ENCODE results near the gene ZNF135. TPM values are rescaled to one million over a fixed set of nuclear protein-coding genes. Genes with fewer than 3 reads are reported as not detected.

ZNF135 gene
- total RNA-seq, 2 donors from 2014 or later: 0.58 to 0.82 TPM

- H3K9me3 Mint-ChIP-seq: peaks cover 25 to 42% of the 10 kb centered on the region in 2 donors
- no peak for DNase-seq (ENCODE audit: low spot score in 2 of 2)
- peaks cover 48 to 67% of the 10 kb centered on the region in 2 donors for H3K36me3 Mint-ChIP-seq
- ATAC-seq: no peak
- no peak overlapping the region for H3K27ac Mint-ChIP-seq
Observed at GRCh38 chr19:58042495-58043340, 16.4 kb upstream of the ZNF135 start.

- Mint-ChIP-seq H3K36me3 (peaks cover 43 to 65% of the 10 kb centered on the region in 2 donors), H3K27ac (no peak overlapping the region), H3K9me3 (peaks cover 26 to 39% of the 10 kb centered on the region in 2 donors)
- DNase-seq (ENCODE audit: low spot score in 2 of 2): no peak
- no peak for ATAC-seq
Observed at GRCh38 chr19:58044391-58044790, 14.7 kb upstream of the ZNF135 start.

- H3K9me3 Mint-ChIP-seq: peaks cover 27 to 41% of the 10 kb centered on the region in 2 donors
- ATAC-seq (no peak), DNase-seq (ENCODE audit: low spot score in 2 of 2) (no peak)
- no peak overlapping the region for H3K27ac Mint-ChIP-seq
- H3K36me3 Mint-ChIP-seq: peaks cover 45 to 69% of the 10 kb centered on the region in 2 donors
Observed at GRCh38 chr19:58044886-58045285, 14.2 kb upstream of the ZNF135 start.

GRCh38 chr19:58045411-58046050 lies 13.6 kb upstream of the ZNF135 start:
- Mint-ChIP-seq H3K9me3 (peaks cover 26 to 39% of the 10 kb centered on the region in 2 donors), H3K27ac (no peak overlapping the region), H3K36me3 (peaks cover 39 to 65% of the 10 kb centered on the region in 2 donors)
- ATAC-seq: no peak
- no peak for DNase-seq (ENCODE audit: low spot score in 2 of 2)

GRCh38 chr19:58046856-58047255 lies 12.2 kb upstream of the ZNF135 start:
- H3K27ac Mint-ChIP-seq: no peak overlapping the region
- peaks cover 40 to 61% of the 10 kb centered on the region in 2 donors for H3K36me3 Mint-ChIP-seq

GRCh38 chr19:58047672-58048071 lies 11.4 kb upstream of the ZNF135 start:
- no peak overlapping the region for H3K27ac Mint-ChIP-seq
- H3K36me3 Mint-ChIP-seq: peaks cover 39 to 68% of the 10 kb centered on the region in 2 donors
- ATAC-seq: no peak
- peaks cover 24 to 50% of the 10 kb centered on the region in 2 donors for H3K9me3 Mint-ChIP-seq
- no peak for DNase-seq (ENCODE audit: low spot score in 2 of 2)

More at GRCh38 chr19:58046856-58047255, 12.2 kb upstream of the ZNF135 start:
- peaks cover 26 to 49% of the 10 kb centered on the region in 2 donors for H3K9me3 Mint-ChIP-seq
- DNase-seq (ENCODE audit: low spot score in 2 of 2) (no peak), ATAC-seq (no peak)

- Mint-ChIP-seq H3K27ac (no peak overlapping the region), H3K36me3 (peaks cover 50 to 63% of the 10 kb centered on the region in 2 donors), H3K9me3 (peaks cover 30 to 35% of the 10 kb centered on the region in 2 donors)
- ATAC-seq (no peak), DNase-seq (ENCODE audit: low spot score in 2 of 2) (no peak)
Observed at GRCh38 chr19:58052256-58052655, 6.8 kb upstream of the ZNF135 start.

- peaks cover 52 to 60% of the 10 kb centered on the region in 2 donors for H3K36me3 Mint-ChIP-seq
- no peak overlapping the region for H3K27ac Mint-ChIP-seq
- ATAC-seq (no peak), DNase-seq (ENCODE audit: low spot score in 2 of 2) (no peak)
- H3K9me3 Mint-ChIP-seq: peaks cover 33 to 37% of the 10 kb centered on the region in 2 donors
Observed at GRCh38 chr19:58053480-58054156, 5.5 kb upstream of the ZNF135 start.

GRCh38 chr19:58054901-58055874 lies 3.9 kb upstream of the ZNF135 start:
- peaks cover 30 to 33% of the 10 kb centered on the region in 2 donors for H3K9me3 Mint-ChIP-seq
- peaks cover 51 to 53% of the 10 kb centered on the region in 2 donors for H3K36me3 Mint-ChIP-seq
- H3K27ac Mint-ChIP-seq: no peak overlapping the region
- no peak for DNase-seq (ENCODE audit: low spot score in 2 of 2)
- ATAC-seq: no peak

- ATAC-seq: no peak
- peaks cover 47 to 54% of the 10 kb centered on the region in 2 donors for H3K36me3 Mint-ChIP-seq
- H3K9me3 Mint-ChIP-seq: peaks cover 26 to 28% of the 10 kb centered on the region in 2 donors
Observed at GRCh38 chr19:58056261-58056660, 2.8 kb upstream of the ZNF135 start.

GRCh38 chr19:58056861-58057260 lies 2.2 kb upstream of the ZNF135 start:
- Mint-ChIP-seq H3K27ac (no peak overlapping the region), H3K36me3 (peaks cover 45 to 55% of the 10 kb centered on the region in 2 donors), H3K9me3 (peaks cover 22 to 23% of the 10 kb centered on the region in 2 donors)
- DNase-seq (ENCODE audit: low spot score in 2 of 2) (no peak), ATAC-seq (no peak)

More at GRCh38 chr19:58056261-58056660, 2.8 kb upstream of the ZNF135 start:
- no peak overlapping the region for H3K27ac Mint-ChIP-seq
- no peak for DNase-seq (ENCODE audit: low spot score in 2 of 2)

- DNase-seq (ENCODE audit: low spot score in 2 of 2): no peak
- peak overlapping the region in 1 of 2 donors; percentile 65 for H3K27ac Mint-ChIP-seq
- H3K9me3 Mint-ChIP-seq: peaks cover 23 to 28% of the 10 kb centered on the region in 2 donors
Observed at GRCh38 chr19:58058467-58058866, 615 bp upstream of the ZNF135 start.

GRCh38 chr19:58059671-58060078 lies 593 bp downstream of the ZNF135 start:
- DNase-seq (ENCODE audit: low spot score in 2 of 2): no peak
- H3K27ac Mint-ChIP-seq: peak overlapping the region in 1 of 2 donors; percentile 65
- peaks cover 56 to 61% of the 10 kb centered on the region in 2 donors for H3K36me3 Mint-ChIP-seq
- peaks cover 27 to 28% of the 10 kb centered on the region in 2 donors for H3K9me3 Mint-ChIP-seq
- no peak for ATAC-seq

More at GRCh38 chr19:58058467-58058866, 615 bp upstream of the ZNF135 start:
- peaks cover 52 to 57% of the 10 kb centered on the region in 2 donors for H3K36me3 Mint-ChIP-seq
- ATAC-seq: no peak

GRCh38 chr19:58060231-58060630 lies 1.1 kb downstream of the ZNF135 start:
- Mint-ChIP-seq H3K36me3 (peaks cover 52 to 55% of the 10 kb centered on the region in 2 donors), H3K27ac (no peak overlapping the region), H3K9me3 (peaks cover 25 to 28% of the 10 kb centered on the region in 2 donors)
- no peak for ATAC-seq
- DNase-seq (ENCODE audit: low spot score in 2 of 2): no peak

GRCh38 chr19:58063712-58064111 lies 4.6 kb downstream of the ZNF135 start:
- ATAC-seq (no peak), DNase-seq (ENCODE audit: low spot score in 2 of 2) (no peak)
- Mint-ChIP-seq H3K27ac (no peak overlapping the region), H3K9me3 (peaks cover 43 to 44% of the 10 kb centered on the region in 2 donors), H3K36me3 (peaks cover 65 to 72% of the 10 kb centered on the region in 2 donors)
